Naive thymus-derived CD4-positive, alpha-beta T cell (primary cell): Measurements from ENCODE around the gene PKP1. TPM values are rescaled to one million over a fixed set of nuclear protein-coding genes. Genes with fewer than 3 reads are reported as not detected.

Experiments used
- ATAC-seq: fragments of 150-1000 bp; cut with Tn5 transposase; 2 replicates; pipeline ENCODE4 v1.10.0; 2021; ENCODE audit warnings: mild to moderate bottlenecking, moderate library complexity
- CTCF ChIA-PET: fragments of 350-600 bp; sonication (Branson Sonifier 250); formaldehyde crosslinking; loops from one replicate; lab custom pipeline; 2021; ENCODE audit warnings: antibody characterized with exemption; lab: Charles Lee
- POLR2A ChIA-PET: fragments of 350-600 bp; sonication (Branson Sonifier 250); formaldehyde crosslinking; loops from one replicate; lab custom pipeline; 2021; ENCODE audit warnings: antibody characterized with exemption, inconsistent platforms; lab: Charles Lee
- DNase-seq, 9 donors: peaks; one replicate each; pipeline versions ENCODE4 v3.0.0 to v3.0.0-alpha.2; 2020 to 2022; ENCODE audit warnings: mixed read lengths in 1 of 9
- H3K27ac ChIP-seq: one replicate; pipeline ENCODE4 v1.7.0; 2013; ENCODE audit warnings: mild to moderate bottlenecking, low read depth, low read length, moderate library complexity
- H3K27me3 ChIP-seq, 2 donors: one replicate each; pipeline ENCODE4 v1.7.0; 2013; ENCODE audit warnings: low read length in 2 of 2, mild to moderate bottlenecking in 2 of 2, moderate library complexity in 2 of 2; ENCODE audit not compliant: control insufficient read depth in 2 of 2, insufficient read depth in 2 of 2
- H3K36me3 ChIP-seq, 3 experiments: 1 replicate in 2 of 3; 2 replicates in 1 of 3; pipeline ENCODE4 v1.7.0; 2013; ENCODE audit warnings: low read length in 3 of 3, mild to moderate bottlenecking in 3 of 3, moderate library complexity in 1 of 3; ENCODE audit not compliant: insufficient read depth in 3 of 3, control insufficient read depth in 2 of 3
- H3K4me1 ChIP-seq, 2 donors: one replicate each; pipeline ENCODE4 v1.7.0; 2013; ENCODE audit warnings: low read length in 2 of 2, mild to moderate bottlenecking in 2 of 2, moderate library complexity in 1 of 2; ENCODE audit not compliant: control insufficient read depth in 2 of 2, insufficient read depth in 2 of 2
- H3K4me3 ChIP-seq: 2 replicates; pipeline ENCODE4 v1.7.0; 2013; ENCODE audit warnings: mild to moderate bottlenecking, low read length
- H3K9me3 ChIP-seq, 3 experiments: 1 replicate in 2 of 3; 2 replicates in 1 of 3; pipeline ENCODE4 v1.7.0; 2013; ENCODE audit warnings: low read length in 3 of 3; ENCODE audit not compliant: control insufficient read depth in 2 of 3
- H3K27ac Mint-ChIP-seq, 9 donors: one replicate each; pipeline ENCODE4 v1.8.0; 2020 to 2022; ENCODE audit warnings: mixed read lengths in 9 of 9, mild to moderate bottlenecking in 8 of 9, moderate library complexity in 5 of 9, inconsistent platforms in 2 of 9
- H3K27me3 Mint-ChIP-seq, 5 donors: one replicate each; pipeline ENCODE4 v1.8.0; 2021 to 2022; ENCODE audit warnings: mixed read lengths in 5 of 5, mild to moderate bottlenecking in 1 of 5
- H3K36me3 Mint-ChIP-seq, 5 donors: one replicate each; pipeline ENCODE4 v1.8.0; 2020 to 2022; ENCODE audit warnings: mixed read lengths in 5 of 5, mild to moderate bottlenecking in 3 of 5, inconsistent platforms in 1 of 5
- H3K4me1 Mint-ChIP-seq, 7 donors: one replicate each; pipeline ENCODE4 v1.8.0; 2020 to 2022; ENCODE audit warnings: mixed read lengths in 7 of 7, mild to moderate bottlenecking in 3 of 7, inconsistent platforms in 1 of 7
- H3K4me3 Mint-ChIP-seq, 10 donors: one replicate each; pipeline ENCODE4 v1.8.0; 2020 to 2022; ENCODE audit warnings: mild to moderate bottlenecking in 10 of 10, mixed read lengths in 10 of 10, moderate library complexity in 6 of 10, inconsistent platforms in 2 of 10
- H3K9me3 Mint-ChIP-seq, 11 donors: one replicate each; pipeline ENCODE4 v1.8.0; 2020 to 2022; ENCODE audit warnings: mixed read lengths in 11 of 11, mild to moderate bottlenecking in 4 of 11, inconsistent platforms in 1 of 11, moderate library complexity in 1 of 11
- intact Hi-C, 2 donors: fragments of 100-400 bp; cut with micrococcal nuclease; formaldehyde crosslinking; loops; one replicate each; pipeline ENCODE4 v1.15.1; 2023
- polyA plus RNA-seq, 2 donors: library from polyadenylated mRNA; unstranded; fragments of 300-500 nt; fragmentation: Illumina TruSeq; gene quantifications; one replicate each; pipeline ENCODE4 v1.2.3, GENCODE V29; 2021
- total RNA-seq, 6 experiments: library from RNA in 5 of 6; stranded (reverse) in 5 of 6; gene quantifications; 1 replicate in 5 of 6; 2 replicates in 1 of 6; pipeline ENCODE4 v1.2.3 and lab custom pipeline; 2021 to 2026

PKP1 gene
- total and polyA plus RNA-seq, 7 experiments from 2014 or later, result not detected

- H3K4me3 ChIP-seq, result no peak overlapping the region
- no peaks in the 10 kb centered on the region for H3K27me3 ChIP-seq
- Mint-ChIP-seq H3K27me3 (peaks cover 25 to 50% (median 36%) of the 10 kb centered on the region in 5 donors), H3K4me1 (peaks cover 0 to 5% (median 0%) of the 10 kb centered on the region in 7 donors), H3K36me3 (peaks cover 0 to 4% (median 0%) of the 10 kb centered on the region in 5 donors), H3K27ac (no peak overlapping the region), H3K4me3 (no peak overlapping the region), H3K9me3 (no peaks in the 10 kb centered on the region)
- H3K4me1 ChIP-seq, result no peaks in the 10 kb centered on the region
- POLR2A ChIA-PET, result no interaction called here
- H3K27ac ChIP-seq, result no peak overlapping the region
- intact Hi-C loops, result no loop called here
- no peaks in the 10 kb centered on the region for H3K9me3 ChIP-seq
- DNase-seq, result no peak
- H3K36me3 ChIP-seq, result no peaks in the 10 kb centered on the region
- CTCF ChIA-PET, result no interaction called here
- ATAC-seq, result no peak
Observed at GRCh38 chr1:201266276-201266675, 17.0 kb upstream of the PKP1 start.

- intact Hi-C loops, result no loop called here
- Histone ChIP-seq H3K4me3 (no peak overlapping the region), H3K27ac (no peak overlapping the region), H3K9me3 (no peaks in the 10 kb centered on the region), H3K27me3 (no peaks in the 10 kb centered on the region), H3K4me1 (no peaks in the 10 kb centered on the region), H3K36me3 (no peaks in the 10 kb centered on the region)
- no peak overlapping the region for H3K27ac Mint-ChIP-seq
- ChIA-PET POLR2A (no interaction called here), CTCF (no interaction called here)
- no peaks in the 10 kb centered on the region for H3K36me3 Mint-ChIP-seq
- H3K27me3 Mint-ChIP-seq, result peaks cover 24 to 46% (median 31%) of the 10 kb centered on the region in 5 donors
- ATAC-seq, result no peak
- H3K4me3 Mint-ChIP-seq, result no peak overlapping the region
- no peaks in the 10 kb centered on the region for H3K9me3 Mint-ChIP-seq
- DNase-seq, result no peak
- H3K4me1 Mint-ChIP-seq, result peaks cover 0 to 5% (median 0%) of the 10 kb centered on the region in 7 donors
Observed at GRCh38 chr1:201266774-201267173, 16.5 kb upstream of the PKP1 start.

DNA sequence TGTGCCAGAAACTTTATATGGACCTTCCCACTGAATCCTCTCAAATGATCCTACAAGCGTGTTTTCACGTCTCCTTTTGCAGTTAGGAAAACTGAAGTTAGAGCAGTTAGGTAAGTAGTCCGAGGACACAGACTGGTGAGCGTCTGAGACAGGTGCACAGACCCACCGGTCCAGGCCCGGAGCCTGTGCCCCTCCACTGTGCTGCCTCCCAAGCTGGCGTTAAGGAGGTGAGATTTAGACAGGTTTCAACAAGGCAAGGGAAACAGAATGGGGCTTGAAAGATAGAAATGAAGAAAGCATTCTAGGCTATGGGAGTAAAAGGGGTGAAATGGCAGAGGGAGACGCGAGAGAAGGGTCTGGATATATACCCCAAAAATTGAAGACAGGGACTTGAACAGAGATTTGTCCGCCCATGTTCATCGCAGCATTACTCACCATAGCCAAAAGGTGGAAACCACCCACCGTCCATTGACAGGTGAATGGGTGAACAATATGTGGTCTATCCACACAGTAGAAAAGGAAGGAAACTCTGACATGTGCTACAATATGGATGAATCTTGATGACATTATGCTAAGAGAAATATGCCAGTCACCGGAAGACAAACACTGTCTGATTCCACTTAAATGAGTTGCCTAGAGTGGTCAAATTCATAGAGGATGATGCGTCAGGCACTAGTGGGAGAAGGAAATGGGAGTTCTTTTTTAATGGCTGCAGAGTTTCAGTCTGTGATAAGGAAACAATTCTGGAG, 15.7 kb upstream of the PKP1 start:
- Histone ChIP-seq H3K4me3 (no peak overlapping the region), H3K36me3 (no peaks in the 10 kb centered on the region), H3K9me3 (no peaks in the 10 kb centered on the region), H3K27ac (no peak overlapping the region), H3K27me3 (no peaks in the 10 kb centered on the region), H3K4me1 (no peaks in the 10 kb centered on the region)
- peaks cover 24 to 43% (median 30%) of the 10 kb centered on the region in 5 donors for H3K27me3 Mint-ChIP-seq
- H3K4me3 Mint-ChIP-seq, result no peak overlapping the region
- peaks cover 0 to 5% (median 0%) of the 10 kb centered on the region in 7 donors for H3K4me1 Mint-ChIP-seq
- ChIA-PET CTCF (no interaction called here), POLR2A (no interaction called here)
- no peak overlapping the region for H3K27ac Mint-ChIP-seq
- H3K9me3 Mint-ChIP-seq, result no peaks in the 10 kb centered on the region
- intact Hi-C loops, result no loop called here
- DNase-seq (no peak), ATAC-seq (no peak)
- no peaks in the 10 kb centered on the region for H3K36me3 Mint-ChIP-seq

- Histone ChIP-seq H3K4me1 (no peaks in the 10 kb centered on the region), H3K4me3 (no peak overlapping the region), H3K27ac (no peak overlapping the region), H3K9me3 (no peaks in the 10 kb centered on the region), H3K27me3 (no peaks in the 10 kb centered on the region), H3K36me3 (no peaks in the 10 kb centered on the region)
- intact Hi-C loops, result no loop called here
- POLR2A ChIA-PET, result no interaction called here
- Mint-ChIP-seq H3K36me3 (no peaks in the 10 kb centered on the region), H3K27ac (no peak overlapping the region), H3K4me1 (peaks cover 0 to 5% (median 0%) of the 10 kb centered on the region in 7 donors), H3K9me3 (no peaks in the 10 kb centered on the region), H3K27me3 (peaks cover 24 to 43% (median 30%) of the 10 kb centered on the region in 5 donors), H3K4me3 (no peak overlapping the region)
- DNase-seq (no peak), ATAC-seq (no peak)
- CTCF ChIA-PET, result no interaction called here
Observed at GRCh38 chr1:201268604-201269151, 14.6 kb upstream of the PKP1 start.

DNA sequence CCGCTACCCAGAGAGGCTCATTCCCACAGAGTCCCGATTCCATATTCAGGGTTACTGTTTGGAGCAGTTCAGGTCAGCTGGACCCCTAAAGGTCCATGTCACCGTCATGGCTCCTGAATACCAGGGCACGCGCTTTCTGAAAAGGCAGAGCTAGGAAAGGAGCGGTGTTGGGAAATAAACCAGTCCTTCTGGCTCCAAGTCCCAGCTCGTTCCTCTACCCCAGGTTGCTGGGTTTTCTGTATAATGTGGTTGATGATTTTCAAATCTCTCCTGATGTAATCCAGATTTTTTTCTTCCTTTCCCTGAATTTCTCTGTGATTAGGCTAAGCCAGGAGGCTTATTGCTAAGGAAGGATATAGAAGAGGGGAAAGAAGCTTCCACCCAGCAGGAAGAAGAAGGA, 14.0 kb upstream of the PKP1 start:
- ATAC-seq (no peak), DNase-seq (no peak)
- H3K9me3 ChIP-seq, result no peaks in the 10 kb centered on the region
- Mint-ChIP-seq H3K9me3 (no peaks in the 10 kb centered on the region), H3K27me3 (peaks cover 22 to 40% (median 30%) of the 10 kb centered on the region in 5 donors), H3K27ac (no peak overlapping the region), H3K36me3 (no peaks in the 10 kb centered on the region), H3K4me1 (peaks cover 0 to 5% (median 0%) of the 10 kb centered on the region in 7 donors), H3K4me3 (no peak overlapping the region)
- no peaks in the 10 kb centered on the region for H3K4me1 ChIP-seq
- H3K27me3 ChIP-seq, result no peaks in the 10 kb centered on the region
- no peaks in the 10 kb centered on the region for H3K36me3 ChIP-seq
- ChIA-PET CTCF (no interaction called here), POLR2A (no interaction called here)
- H3K4me3 ChIP-seq, result no peak overlapping the region
- no peak overlapping the region for H3K27ac ChIP-seq
- intact Hi-C loops, result no loop called here

- Mint-ChIP-seq H3K36me3 (no peaks in the 10 kb centered on the region), H3K4me3 (no peak overlapping the region), H3K27ac (no peak overlapping the region), H3K9me3 (no peaks in the 10 kb centered on the region), H3K4me1 (peaks cover 0 to 5% (median 0%) of the 10 kb centered on the region in 7 donors), H3K27me3 (peaks cover 17 to 34% (median 30%) of the 10 kb centered on the region in 5 donors)
- no peak for ATAC-seq
- no peak overlapping the region for H3K27ac ChIP-seq
- CTCF ChIA-PET, result no interaction called here
- H3K36me3 ChIP-seq, result no peaks in the 10 kb centered on the region
- POLR2A ChIA-PET, result no interaction called here
- no peak overlapping the region for H3K4me3 ChIP-seq
- no peaks in the 10 kb centered on the region for H3K4me1 ChIP-seq
- no peak for DNase-seq
- intact Hi-C loops, result no loop called here
- no peaks in the 10 kb centered on the region for H3K27me3 ChIP-seq
- no peaks in the 10 kb centered on the region for H3K9me3 ChIP-seq
Observed at GRCh38 chr1:201269900-201270410, 13.4 kb upstream of the PKP1 start.
